ENCODE measurements around the gene ITGA4.

The ITGA4 gene

DNA sequence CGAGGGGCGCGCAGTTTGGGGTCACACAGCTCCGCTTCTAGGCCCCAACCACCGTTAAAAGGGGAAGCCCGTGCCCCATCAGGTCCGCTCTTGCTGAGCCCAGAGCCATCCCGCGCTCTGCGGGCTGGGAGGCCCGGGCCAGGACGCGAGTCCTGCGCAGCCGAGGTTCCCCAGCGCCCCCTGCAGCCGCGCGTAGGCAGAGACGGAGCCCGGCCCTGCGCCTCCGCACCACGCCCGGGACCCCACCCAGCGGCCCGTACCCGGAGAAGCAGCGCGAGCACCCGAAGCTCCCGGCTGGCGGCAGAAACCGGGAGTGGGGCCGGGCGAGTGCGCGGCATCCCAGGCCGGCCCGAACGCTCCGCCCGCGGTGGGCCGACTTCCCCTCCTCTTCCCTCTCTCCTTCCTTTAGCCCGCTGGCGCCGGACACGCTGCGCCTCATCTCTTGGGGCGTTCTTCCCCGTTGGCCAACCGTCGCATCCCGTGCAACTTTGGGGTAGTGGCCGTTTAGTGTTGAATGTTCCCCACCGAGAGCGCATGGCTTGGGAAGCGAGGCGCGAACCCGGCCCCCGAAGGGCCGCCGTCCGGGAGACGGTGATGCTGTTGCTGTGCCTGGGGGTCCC lies at the start of gene ITGA4:
TSS of gene ITGA4 (plus strand) at position 266 of the 620 bp plus-strand sequence. CDS start at position 535, 269 bp downstream.
- H3K27ac Mint-ChIP-seq, result peak within 1 kb of the TSS; percentile 96
- no peaks in the 10 kb centered on the region for H3K27me3 Mint-ChIP-seq
- peak within 1 kb of the TSS; percentile 97 for H3K4me3 Mint-ChIP-seq
- H3K9me3 Mint-ChIP-seq, result no peaks in the 10 kb centered on the region
- peaks cover 2% of the 10 kb centered on the region for H3K36me3 Mint-ChIP-seq
- peaks cover 64% of the 10 kb centered on the region for H3K4me1 Mint-ChIP-seq

DNA sequence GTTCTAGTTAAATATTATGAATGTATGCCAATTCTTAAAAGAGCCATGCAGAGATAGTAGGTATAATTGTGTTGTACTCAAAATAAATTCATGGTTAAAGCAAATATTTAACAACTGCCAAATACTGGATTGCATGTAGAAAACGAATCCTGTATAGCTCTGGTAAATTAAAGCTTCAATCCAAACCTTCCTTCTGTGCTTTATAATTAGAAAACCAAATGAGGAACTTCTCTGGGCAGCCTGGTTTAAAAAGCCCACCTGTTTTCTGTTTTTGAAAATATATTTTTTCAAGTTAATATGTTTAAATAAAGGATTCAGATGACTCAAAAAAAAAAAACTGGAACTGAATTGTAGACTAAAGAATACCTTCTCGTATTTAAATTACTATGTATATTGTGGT lies 48.3 kb upstream of the ITGA4 start:
- H3K4me3 Mint-ChIP-seq, result no peak overlapping the region
- peaks cover 11% of the 10 kb centered on the region for H3K36me3 Mint-ChIP-seq
- H3K27ac Mint-ChIP-seq, result no peak overlapping the region
- H3K4me1 Mint-ChIP-seq, result peaks cover 8% of the 10 kb centered on the region
- H3K27me3 Mint-ChIP-seq, result no peaks in the 10 kb centered on the region
- peaks cover 15% of the 10 kb centered on the region for H3K9me3 Mint-ChIP-seq

DNA sequence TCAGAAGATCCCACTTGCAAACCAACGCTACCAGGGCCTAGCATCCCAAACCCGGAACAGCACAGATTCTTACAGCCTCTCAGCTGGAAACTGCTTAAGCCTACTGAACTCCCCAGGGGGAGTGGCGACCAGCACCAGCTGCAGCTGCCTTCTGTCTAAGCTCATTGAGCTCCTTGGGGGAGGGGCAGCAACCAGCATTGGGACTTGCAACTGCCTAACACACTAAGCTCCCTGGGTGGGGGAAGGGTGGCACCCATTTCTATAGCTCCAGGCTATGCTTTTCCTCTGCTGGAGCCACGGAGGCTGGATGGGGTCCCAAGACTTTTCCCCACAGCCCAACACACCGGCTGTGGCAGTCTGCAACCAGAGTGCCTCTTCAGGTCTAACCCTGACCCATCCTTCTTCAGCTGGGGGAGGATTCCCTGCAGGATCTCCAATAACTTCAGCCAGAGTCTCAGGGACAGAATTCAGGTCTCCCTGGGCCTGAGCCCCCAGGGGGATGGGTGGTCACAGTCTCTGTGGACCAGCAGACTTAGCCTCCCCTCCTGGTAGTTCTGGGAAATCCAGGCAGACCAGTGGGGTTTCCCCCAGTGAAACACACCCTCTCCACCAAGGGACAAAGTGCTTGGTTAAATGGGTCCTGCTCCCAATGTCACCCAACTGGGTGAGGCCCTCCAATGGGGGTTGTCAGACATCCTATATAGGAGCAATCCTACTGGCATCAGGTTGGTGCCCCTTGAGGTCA lies 45.9 kb upstream of the ITGA4 start:
- Mint-ChIP-seq H3K4me3 (no peak overlapping the region), H3K4me1 (peaks cover 4% of the 10 kb centered on the region), H3K27me3 (no peaks in the 10 kb centered on the region), H3K9me3 (peaks cover 18% of the 10 kb centered on the region), H3K36me3 (peaks cover 17% of the 10 kb centered on the region), H3K27ac (no peak overlapping the region)

DNA sequence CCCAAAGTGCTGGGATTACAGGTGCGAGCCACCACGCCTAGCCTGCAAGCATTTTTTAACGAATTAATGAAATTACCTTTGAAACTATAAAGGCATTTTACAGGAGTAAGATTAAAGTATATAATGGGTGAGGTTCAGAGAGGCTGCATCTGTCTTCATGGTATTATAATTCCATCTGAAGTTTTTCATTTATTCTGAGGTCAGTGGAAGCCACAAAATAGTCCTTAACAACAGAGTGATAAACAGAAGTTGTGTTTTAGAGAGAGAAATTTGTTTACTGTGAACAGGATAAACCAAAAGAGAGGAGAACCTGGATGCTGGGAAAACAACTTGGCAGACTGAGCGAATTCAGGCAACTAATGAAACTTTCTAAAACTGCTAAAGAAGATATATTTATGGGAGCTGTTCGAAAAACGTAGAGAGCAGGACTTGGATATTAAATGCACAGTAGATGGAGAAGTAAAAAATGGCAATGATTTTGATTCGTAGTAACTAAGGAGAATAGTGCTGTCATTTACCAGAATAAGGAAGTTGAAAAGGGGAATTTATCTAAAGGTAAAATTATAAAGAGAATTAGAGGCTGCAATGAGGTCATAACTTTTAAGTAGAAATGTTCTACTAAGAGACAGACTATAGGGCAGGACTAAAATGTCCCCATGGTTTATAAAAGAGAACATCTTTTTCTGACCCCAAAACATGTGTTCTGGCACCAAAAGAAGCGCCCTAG lies 37.9 kb upstream of the ITGA4 start:
- no peak overlapping the region for H3K27ac Mint-ChIP-seq
- H3K4me1 Mint-ChIP-seq, result peaks cover 20% of the 10 kb centered on the region
- H3K27me3 Mint-ChIP-seq, result no peaks in the 10 kb centered on the region
- peaks cover 5% of the 10 kb centered on the region for H3K9me3 Mint-ChIP-seq
- H3K36me3 Mint-ChIP-seq, result peaks cover 5% of the 10 kb centered on the region
- no peak overlapping the region for H3K4me3 Mint-ChIP-seq

DNA sequence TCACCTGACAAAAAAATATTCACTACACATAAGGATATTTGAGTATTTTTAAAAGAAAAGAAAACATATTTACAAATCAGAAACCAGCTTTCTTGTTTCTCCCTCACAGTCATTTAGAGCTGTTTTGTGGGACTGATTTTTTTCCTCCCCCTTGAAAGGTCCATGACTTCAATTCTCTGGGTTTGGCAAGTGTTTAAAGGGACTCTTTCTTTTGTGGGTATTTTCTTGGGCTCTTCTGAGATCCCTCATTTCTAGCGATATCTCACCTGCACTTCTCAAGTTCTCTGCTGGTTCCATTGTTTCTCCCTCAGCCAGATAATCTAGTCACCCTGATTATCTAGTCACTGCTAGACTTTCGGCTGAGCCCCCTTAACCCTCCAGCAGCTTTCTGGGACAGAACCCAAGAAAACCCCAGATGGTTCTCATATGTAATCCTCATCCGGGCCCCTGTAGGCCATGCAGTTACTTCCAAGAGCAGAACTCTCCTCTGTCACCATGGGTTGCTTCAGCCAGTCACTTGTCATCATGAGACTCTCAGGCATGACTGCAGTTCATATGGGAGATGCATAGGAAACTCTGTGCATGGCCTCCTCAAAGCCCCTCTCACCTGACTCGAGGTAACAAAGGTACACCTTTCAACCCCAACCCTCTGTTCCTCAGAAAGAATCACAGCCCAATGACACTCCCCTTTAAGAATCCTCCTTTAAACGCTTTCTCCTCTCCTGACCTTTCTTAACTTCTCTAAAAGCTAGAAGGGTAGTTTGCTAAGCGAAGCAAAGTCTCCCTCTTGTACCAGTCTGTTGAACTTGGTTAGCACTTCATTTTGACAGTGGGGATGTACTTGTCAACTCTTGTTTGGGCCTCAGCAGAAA lies 36.7 kb upstream of the ITGA4 start:
- Mint-ChIP-seq H3K4me1 (peaks cover 20% of the 10 kb centered on the region), H3K36me3 (no peaks in the 10 kb centered on the region), H3K9me3 (no peaks in the 10 kb centered on the region), H3K4me3 (peak overlapping the region; percentile 26), H3K27me3 (no peaks in the 10 kb centered on the region), H3K27ac (peak overlapping the region; percentile 83)

DNA sequence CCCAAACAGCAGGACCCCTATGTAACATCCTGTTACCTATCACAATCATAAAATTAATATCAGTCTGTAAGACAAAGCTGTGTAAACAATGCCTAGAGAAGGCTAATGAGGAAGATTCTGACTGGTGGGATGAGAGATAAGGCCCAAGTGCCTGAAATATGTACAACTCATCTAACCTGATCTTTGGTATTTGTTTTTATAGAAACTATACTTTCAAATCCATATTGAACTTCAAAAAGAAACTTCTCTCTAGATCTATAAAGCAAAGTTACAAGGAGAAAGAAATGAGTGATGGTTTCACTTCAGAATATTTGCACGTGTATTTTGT lies 36.1 kb upstream of the ITGA4 start:
- peaks cover 20% of the 10 kb centered on the region for H3K4me1 Mint-ChIP-seq
- no peaks in the 10 kb centered on the region for H3K9me3 Mint-ChIP-seq
- no peaks in the 10 kb centered on the region for H3K36me3 Mint-ChIP-seq
- peak overlapping the region; percentile 83 for H3K27ac Mint-ChIP-seq
- no peaks in the 10 kb centered on the region for H3K27me3 Mint-ChIP-seq
- peak overlapping the region; percentile 26 for H3K4me3 Mint-ChIP-seq

DNA sequence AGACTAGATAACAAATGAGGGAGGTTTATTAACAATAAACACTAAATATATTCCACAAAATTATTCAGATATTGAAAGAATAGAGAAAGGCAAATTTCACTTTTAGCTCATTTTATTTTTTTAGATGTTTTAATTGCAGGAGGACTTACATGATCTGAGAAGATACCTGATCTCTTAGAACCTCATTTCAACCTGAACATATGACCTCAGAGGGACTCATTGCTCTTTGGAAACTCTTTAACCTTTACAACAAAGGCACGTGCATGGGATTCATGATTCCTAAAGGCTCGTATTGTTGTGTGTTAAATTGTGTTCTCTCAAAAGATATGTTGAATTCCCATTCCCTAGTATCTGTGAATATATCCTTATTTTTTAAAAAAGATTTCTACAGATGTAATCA lies 35.7 kb upstream of the ITGA4 start:
- no peaks in the 10 kb centered on the region for H3K36me3 Mint-ChIP-seq
- H3K27me3 Mint-ChIP-seq, result no peaks in the 10 kb centered on the region
- H3K4me1 Mint-ChIP-seq, result peaks cover 20% of the 10 kb centered on the region
- H3K4me3 Mint-ChIP-seq, result peak overlapping the region; percentile 26
- H3K9me3 Mint-ChIP-seq, result no peaks in the 10 kb centered on the region
- peak overlapping the region; percentile 83 for H3K27ac Mint-ChIP-seq

DNA sequence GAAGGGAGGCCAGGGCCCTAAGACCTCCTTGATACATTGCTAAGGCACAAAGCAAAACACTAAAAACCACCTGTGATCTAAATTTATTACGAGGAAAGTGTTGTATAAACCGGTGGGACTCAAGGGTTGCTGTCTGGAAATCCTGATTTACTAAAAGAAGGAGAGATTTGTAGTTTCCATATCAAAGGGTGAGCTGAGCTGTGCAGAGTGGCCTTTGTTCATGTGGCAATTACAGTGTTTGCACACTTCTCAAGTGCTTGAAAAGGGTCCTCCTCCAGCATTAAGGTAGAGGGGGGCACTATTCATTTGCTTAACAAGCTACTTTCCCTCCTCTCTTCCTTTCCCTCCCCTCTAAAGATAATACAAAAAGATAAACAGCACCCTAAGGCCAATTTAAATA lies 30.5 kb upstream of the ITGA4 start:
- Mint-ChIP-seq H3K4me3 (no peak overlapping the region), H3K36me3 (no peaks in the 10 kb centered on the region), H3K4me1 (peaks cover 29% of the 10 kb centered on the region), H3K27ac (no peak overlapping the region), H3K9me3 (no peaks in the 10 kb centered on the region), H3K27me3 (no peaks in the 10 kb centered on the region)

DNA sequence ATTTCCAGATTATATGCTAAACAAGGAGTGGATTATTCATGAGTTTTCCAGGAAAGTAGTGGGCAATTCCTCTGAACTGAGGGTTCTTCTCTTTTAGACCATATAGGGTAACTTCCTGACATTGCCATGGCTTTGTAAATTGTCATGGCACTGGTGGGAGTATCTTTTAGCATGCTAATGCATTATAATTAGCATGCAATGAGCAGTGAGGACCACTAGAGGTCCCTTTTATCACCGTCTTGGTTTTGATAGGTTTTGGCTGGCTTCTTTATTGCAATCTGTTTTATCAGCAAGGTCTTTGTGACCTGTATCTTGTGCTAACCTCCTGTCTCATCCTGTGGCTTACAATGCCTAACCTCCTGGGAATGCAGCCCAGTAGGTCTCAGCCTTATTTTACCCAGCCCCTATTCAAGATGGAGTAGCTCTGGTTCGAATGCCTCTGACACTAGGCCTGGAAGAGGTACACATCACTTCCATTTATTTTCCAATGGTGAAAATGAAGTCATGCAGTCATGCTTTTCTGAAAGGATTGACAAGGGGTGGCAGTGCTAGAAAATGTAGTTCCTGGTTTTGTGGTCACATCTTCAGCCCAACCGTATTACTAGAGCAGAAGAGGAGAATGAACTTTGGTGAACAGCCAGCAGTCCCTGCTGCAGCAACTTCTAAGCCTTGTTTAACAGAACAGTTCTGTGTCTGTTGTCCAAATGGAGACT lies 26.6 kb upstream of the ITGA4 start:
- no peak overlapping the region for H3K4me3 Mint-ChIP-seq

DNA sequence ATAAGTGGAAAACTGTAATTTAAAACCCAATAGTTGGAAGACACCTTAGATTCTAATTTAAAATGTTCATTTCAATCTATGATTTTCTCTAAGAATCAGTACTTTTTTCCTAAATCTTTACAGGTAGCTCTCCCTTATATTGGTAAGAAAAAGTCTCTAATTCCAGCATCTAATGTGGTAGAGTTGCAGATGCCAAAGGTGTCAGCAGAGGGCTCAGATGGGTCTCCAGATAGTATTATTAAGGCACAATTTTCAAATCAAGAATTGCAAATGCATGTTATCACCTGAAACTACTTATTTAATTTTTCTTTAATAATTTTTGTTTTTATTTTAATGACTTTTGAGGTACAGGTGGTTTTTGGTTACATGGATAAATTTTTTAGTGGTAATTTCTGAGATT lies 25.5 kb upstream of the ITGA4 start:
- H3K27me3 Mint-ChIP-seq, result no peaks in the 10 kb centered on the region
- peaks cover 4% of the 10 kb centered on the region for H3K36me3 Mint-ChIP-seq
- H3K27ac Mint-ChIP-seq, result no peak overlapping the region
- H3K9me3 Mint-ChIP-seq, result no peaks in the 10 kb centered on the region
- H3K4me3 Mint-ChIP-seq, result no peak overlapping the region
- H3K4me1 Mint-ChIP-seq, result peaks cover 23% of the 10 kb centered on the region

More for the DNA sequence above, 26.6 kb upstream of the ITGA4 start:
- H3K4me1 Mint-ChIP-seq, result peaks cover 23% of the 10 kb centered on the region
- H3K9me3 Mint-ChIP-seq, result no peaks in the 10 kb centered on the region
- peaks cover 4% of the 10 kb centered on the region for H3K36me3 Mint-ChIP-seq
- no peaks in the 10 kb centered on the region for H3K27me3 Mint-ChIP-seq
- peak overlapping the region; percentile 32 for H3K27ac Mint-ChIP-seq

DNA sequence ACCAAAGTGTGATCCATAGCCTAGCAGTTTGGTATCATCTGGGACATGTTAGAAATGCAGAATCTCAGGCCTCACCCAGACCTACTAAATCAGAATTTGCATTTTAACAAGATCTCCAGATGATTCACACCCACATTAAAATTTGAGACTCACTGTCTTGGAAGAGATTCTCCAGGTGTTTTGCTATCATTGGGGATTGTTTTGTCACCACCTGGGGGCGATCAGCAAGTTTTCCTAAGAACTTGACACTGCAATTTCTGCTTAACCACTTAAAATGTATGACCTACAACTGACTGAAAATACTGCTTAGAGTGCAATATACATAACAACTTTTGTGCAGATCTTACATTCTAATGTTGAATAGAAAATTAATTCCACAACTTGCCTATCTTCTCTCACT lies 18.9 kb upstream of the ITGA4 start:
- Mint-ChIP-seq H3K36me3 (peaks cover 3% of the 10 kb centered on the region), H3K27ac (no peak overlapping the region), H3K27me3 (no peaks in the 10 kb centered on the region), H3K9me3 (no peaks in the 10 kb centered on the region), H3K4me1 (peaks cover 20% of the 10 kb centered on the region), H3K4me3 (no peak overlapping the region)

DNA sequence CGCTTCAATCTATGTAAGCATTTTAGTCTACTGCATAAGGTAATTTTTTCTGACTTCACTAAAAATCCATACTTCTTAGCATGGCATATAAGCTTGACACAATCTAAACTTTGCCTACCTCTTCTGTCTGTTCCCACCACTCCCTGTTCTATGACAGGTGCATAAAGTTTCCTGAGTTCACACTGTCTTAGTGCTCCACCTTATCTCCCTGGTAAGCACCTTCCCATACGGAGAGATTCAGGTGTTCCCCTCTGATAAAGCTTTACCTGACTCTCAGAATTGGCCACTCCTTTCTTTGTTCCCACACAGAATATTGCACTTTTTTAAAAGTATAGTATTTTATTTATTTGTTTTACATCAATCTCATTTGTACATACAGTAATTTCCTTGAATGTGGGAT lies 16.8 kb upstream of the ITGA4 start:
- no peaks in the 10 kb centered on the region for H3K27me3 Mint-ChIP-seq
- no peak overlapping the region for H3K27ac Mint-ChIP-seq
- H3K4me3 Mint-ChIP-seq, result no peak overlapping the region
- no peaks in the 10 kb centered on the region for H3K9me3 Mint-ChIP-seq
- H3K36me3 Mint-ChIP-seq, result no peaks in the 10 kb centered on the region
- peaks cover 29% of the 10 kb centered on the region for H3K4me1 Mint-ChIP-seq

DNA sequence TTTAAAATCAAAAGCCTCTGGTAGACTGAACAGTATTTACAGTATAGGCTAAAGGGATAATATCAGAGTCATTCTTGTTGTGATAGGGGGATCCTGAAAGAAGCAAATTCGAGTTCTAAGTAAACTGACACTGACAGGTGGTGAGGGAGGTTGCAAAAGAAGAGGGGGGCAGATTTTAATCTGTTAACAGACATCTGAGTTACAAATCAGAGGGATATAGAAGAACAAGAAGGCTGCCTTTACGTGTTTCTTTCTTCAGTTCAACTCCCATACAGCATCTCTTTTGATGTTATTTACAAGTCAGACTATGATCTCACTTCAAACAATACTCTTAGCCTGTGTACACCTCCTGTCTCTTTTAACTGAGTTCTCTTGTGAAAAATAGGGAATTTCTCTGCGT lies 16.3 kb upstream of the ITGA4 start:
- H3K27me3 Mint-ChIP-seq, result no peaks in the 10 kb centered on the region
- H3K27ac Mint-ChIP-seq, result no peak overlapping the region
- no peaks in the 10 kb centered on the region for H3K36me3 Mint-ChIP-seq
- no peaks in the 10 kb centered on the region for H3K9me3 Mint-ChIP-seq
- no peak overlapping the region for H3K4me3 Mint-ChIP-seq
- peaks cover 29% of the 10 kb centered on the region for H3K4me1 Mint-ChIP-seq

DNA sequence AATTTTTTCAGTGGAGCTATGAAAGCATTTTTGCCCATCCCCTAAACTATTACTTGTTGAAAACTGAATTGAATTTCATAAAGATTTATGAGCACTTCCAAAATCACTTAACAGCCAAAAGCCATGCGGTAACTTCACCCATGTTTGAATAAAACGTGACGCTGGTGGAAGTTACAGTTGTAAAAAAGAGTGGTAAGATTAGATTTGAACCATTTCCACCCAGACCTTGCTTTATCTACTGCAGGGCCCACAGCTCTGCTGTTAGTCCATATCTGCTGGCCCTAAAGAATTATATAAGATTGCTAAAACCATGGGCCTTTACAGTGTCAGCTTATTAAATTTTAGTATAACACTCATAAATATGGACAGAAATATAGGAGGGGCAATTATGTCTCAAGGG lies 15.5 kb upstream of the ITGA4 start:
- Mint-ChIP-seq H3K27me3 (no peaks in the 10 kb centered on the region), H3K4me3 (no peak overlapping the region), H3K9me3 (no peaks in the 10 kb centered on the region), H3K27ac (no peak overlapping the region), H3K36me3 (no peaks in the 10 kb centered on the region), H3K4me1 (peaks cover 29% of the 10 kb centered on the region)

DNA sequence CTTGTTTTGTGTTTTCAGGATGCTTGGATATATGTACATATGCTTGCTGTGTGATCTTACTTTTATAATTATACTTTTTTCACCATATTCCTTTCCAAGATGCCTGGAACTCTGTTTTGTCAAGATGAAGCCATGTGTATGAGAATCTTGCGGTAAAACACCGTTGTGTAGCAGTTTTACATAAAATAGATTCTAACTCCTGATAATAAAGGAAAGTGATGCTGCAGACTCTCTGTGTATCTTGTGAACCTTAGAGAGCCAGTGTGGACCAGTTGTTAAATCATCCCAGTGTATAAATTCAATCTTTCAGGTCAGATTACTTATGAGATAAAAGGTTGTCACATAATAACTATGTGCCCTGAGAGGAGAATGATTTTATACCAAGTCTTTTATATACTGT lies 12.5 kb upstream of the ITGA4 start:
- no peaks in the 10 kb centered on the region for H3K9me3 Mint-ChIP-seq
- H3K4me1 Mint-ChIP-seq, result peaks cover 27% of the 10 kb centered on the region
- H3K27me3 Mint-ChIP-seq, result no peaks in the 10 kb centered on the region
- no peak overlapping the region for H3K27ac Mint-ChIP-seq
- no peak overlapping the region for H3K4me3 Mint-ChIP-seq
- H3K36me3 Mint-ChIP-seq, result no peaks in the 10 kb centered on the region
